ENCODE measurements around the gene PRUNE2. TPM values are rescaled to one million over a fixed set of nuclear protein-coding genes. Genes with fewer than 3 reads are reported as not detected.

The PRUNE2 gene
- total and polyA plus RNA-seq, 9 of the 15 experiments (the other 6 are each of a cell fraction or from before 2014, with no cell fraction given), result 0.05 to 0.45 (median 0.18) TPM; not detected in 1

DNA sequence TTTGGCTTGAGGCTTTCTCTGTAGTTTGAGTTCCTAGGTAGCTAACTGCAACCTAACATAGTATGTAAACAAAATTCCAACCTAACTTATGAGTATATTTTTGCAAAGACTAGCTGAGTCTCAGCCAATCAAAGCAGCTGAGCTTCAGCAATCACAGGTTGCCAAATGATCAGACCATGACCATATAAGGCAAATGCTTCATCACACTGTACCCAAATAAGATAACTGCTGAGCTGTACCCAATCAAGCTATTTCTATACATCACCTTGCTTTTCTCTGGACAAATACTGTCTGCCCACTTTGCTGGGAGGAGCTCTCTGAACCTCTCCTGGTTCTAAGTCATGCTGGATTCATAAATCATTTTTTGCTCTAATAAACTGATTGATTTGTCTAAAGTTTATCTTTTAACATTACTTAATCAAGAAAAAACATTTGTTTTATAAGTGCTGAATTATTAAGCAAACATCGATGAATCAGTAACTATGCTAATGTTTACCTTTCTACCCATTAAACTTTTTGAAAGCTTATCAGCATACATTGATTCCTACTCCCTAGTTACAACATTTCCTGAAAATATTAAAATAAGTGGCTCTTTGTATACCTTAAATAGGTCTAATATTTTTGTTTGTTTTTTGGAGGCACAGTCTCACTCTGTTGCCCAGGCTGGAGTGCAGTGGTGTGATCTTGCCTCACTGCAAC lies 271.4 kb downstream of the PRUNE2 start:
- Histone ChIP-seq H2AFZ (ENCODE audit: low read depth, low read length) (no peak overlapping the region), H3K9me3 (replicated peaks; ENCODE audit: control insufficient read depth, insufficient read depth, low read depth, low read length) (no peaks in the 10 kb centered on the region), H3K9me1 (ENCODE audit: control insufficient read depth, insufficient read depth, low read length) (no peaks in the 10 kb centered on the region), H4K20me1 (replicated peaks; ENCODE audit: control insufficient read depth, insufficient read depth, low read length) (no peaks in the 10 kb centered on the region), H3K4me3 (no peak overlapping the region), H3K27ac (ENCODE audit: extremely low read depth, low read depth, low read length) (no peak overlapping the region), H3K9ac (ENCODE audit: insufficient read depth in 1 of 2, low read depth in 2 of 2, low read length in 2 of 2) (no peak overlapping the region), H3K4me1 (replicated peaks in 1 of 2; ENCODE audit: control insufficient read depth in 2 of 2, insufficient read depth in 2 of 2, low read length in 2 of 2) (peaks cover 0 to 8% of the 10 kb centered on the region in 2 experiments; a peak in 3 of 5 replicates), H3K4me2 (ENCODE audit: insufficient read depth, low read length) (no peak overlapping the region), H3K79me2 (ENCODE audit: control insufficient read depth, insufficient read depth, low read length) (no peaks in the 10 kb centered on the region), H3K27me3 (ENCODE audit: control insufficient read depth in 2 of 2, insufficient read depth in 2 of 2, low read length in 2 of 2) (no peaks in the 10 kb centered on the region), H3K36me3 (ENCODE audit: control insufficient read depth, insufficient read depth, low read length) (no peaks in the 10 kb centered on the region)
- intact Hi-C loops (cut with micrococcal nuclease) (no loop called here), in situ Hi-C loops (cut with MboI) (no loop called here)
- FAIRE-seq, result no peak
- TF ChIP-seq ZNF316 (IDR thresholded peaks at IDR 0.05), result no peak
- no peak for TF ChIP-seq ZNF785 (CRISPR knock-in tag; IDR thresholded peaks at IDR 0.05)
- no peak for TF ChIP-seq ZNF133 (CRISPR knock-in tag; IDR thresholded peaks at IDR 0.05)
- no peak for TF ChIP-seq HDAC8 (tag; IDR thresholded peaks at IDR 0.05)
- TF ChIP-seq NR4A1 (CRISPR knock-in tag; IDR thresholded peaks at IDR 0.05), result no peak
- TF ChIP-seq NR4A1 (tag; IDR thresholded peaks at IDR 0.05), result no peak
- peak; percentile 33 for TF ChIP-seq ZFP36 (IDR thresholded peaks at IDR 0.05; ENCODE audit: low read depth, low read length, partially characterized antibody)
- TF ChIP-seq DMBX1 (CRISPR knock-in tag; IDR thresholded peaks at IDR 0.05; ENCODE audit: borderline replicate concordance), result no peak
- no peak for TF ChIP-seq TAF9B (IDR thresholded peaks at IDR 0.05; ENCODE audit: partially characterized antibody)
- peak; percentile 86 to 97 for TF ChIP-seq SRF (CRISPR knock-in tag; IDR thresholded peaks at IDR 0.05)
- no peak for TF ChIP-seq KLF10 (CRISPR knock-in tag; IDR thresholded peaks at IDR 0.05)
- TF ChIP-seq NR1H2 (CRISPR knock-in tag; IDR thresholded peaks at IDR 0.05), result no peak
- POLR2A ChIA-PET, result interaction anchor here (0.6 to 1.1 kb wide), 3 partner anchors 17 to 250 kb away, joined by 3 to 4 read pairs (median 3); no protein-coding TSS in a partner anchor
- no TSS peak for BruUV-seq (replicated peaks)
- CTCF ChIA-PET (ENCODE audit: low intra/inter-chr PET ratio), result no interaction called here
- peak; percentile 69; the same call in 2 of the 3 replicates for ATAC-seq
- DNase-seq (ENCODE audit: extremely low read depth in 1 of 4, low spot score in 3 of 4), result peak in 2 of 4 experiments; percentile 8 to 14
- 27% methylated on average over 1 of the region's 1 CpG for WGBS (ENCODE audit: insufficient coverage, low coverage, missing lambda C conversion rate)

Measured in K562 (cell line).